Heart left ventricle (tissue), 13 donors: ENCODE results near the gene TDRD1.

Experiments
- POLR2A ChIP-seq, 2 donors: fragments of 450-650 bp; IDR thresholded peaks; one replicate each; pipeline ENCODE4 v1.6.1; 2017; ENCODE audit warnings: antibody characterized with exemption in 2 of 2, mild to moderate bottlenecking in 2 of 2, moderate library complexity in 2 of 2
- TF ChIP-seq, protein P1 (sequence below), 12 donors: fragments of 200-600 bp; sonication (generic) in 4 of 12; IDR thresholded peaks; one replicate each; pipeline versions ENCODE4 v1.5.0 to v1.8.0; 2018 to 2022; ENCODE audit warnings: antibody characterized with exemption in 12 of 12, mild to moderate bottlenecking in 5 of 12
- donor health status: ischemic (EF 13 %, LVEDD 7.1; RV severe dilation, severe dysfunction).
- donor health status: DM: no; HTN: yes; CAD: no.
- donor health status: DM: no; HTN: no; CAD: no.
- donor health status: ischemic (EF 25% LVEDD 6.9; RV normal size, moderate dysfunction).
- donor health status: ischemic (EF 25% LVEDD 5.7; RV mildly dilated, moderate dysfunction).
- donor health status: ischemic (EF 35%, LVEDD 5.7; RV mildly dilated, moderate dysfunction).
- donor health status: nonischemic (EF 11% LVEDD 7.7; RV severe dilation, severe dysfunction).
- donor health status: DM: yes; HTN: yes; CAD: no.
- donor health status: PGD.
- donor health status: ischemic (EF 29% LVEDD 5.4; RV normal size, mild dysfunction).
- donor health status: nonischemic (EF 23%, LVEDD 6.1; RV moderate dilation, normal function).

DNA sequence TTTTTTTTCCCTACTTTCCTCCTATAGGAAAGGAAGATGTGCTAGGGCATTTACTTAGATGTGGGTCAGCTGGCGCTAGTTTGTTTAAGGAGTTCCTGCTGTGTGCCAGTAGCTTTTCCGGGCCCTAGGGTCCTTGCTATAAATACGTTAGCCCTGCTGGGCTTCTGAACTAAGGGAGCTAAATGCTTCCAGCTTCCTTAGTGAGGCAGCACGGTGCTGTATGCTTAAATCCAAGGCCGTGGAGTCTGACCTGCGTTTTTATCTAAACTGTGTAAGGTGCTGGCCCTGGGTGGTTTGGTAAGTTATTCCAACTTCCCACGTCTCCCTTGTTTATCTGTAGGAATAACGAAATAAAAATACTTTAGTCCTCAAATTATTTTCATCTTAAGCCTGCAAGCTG is 594 bp downstream of the TDRD1 start:
- TF ChIP-seq, protein P1, sequence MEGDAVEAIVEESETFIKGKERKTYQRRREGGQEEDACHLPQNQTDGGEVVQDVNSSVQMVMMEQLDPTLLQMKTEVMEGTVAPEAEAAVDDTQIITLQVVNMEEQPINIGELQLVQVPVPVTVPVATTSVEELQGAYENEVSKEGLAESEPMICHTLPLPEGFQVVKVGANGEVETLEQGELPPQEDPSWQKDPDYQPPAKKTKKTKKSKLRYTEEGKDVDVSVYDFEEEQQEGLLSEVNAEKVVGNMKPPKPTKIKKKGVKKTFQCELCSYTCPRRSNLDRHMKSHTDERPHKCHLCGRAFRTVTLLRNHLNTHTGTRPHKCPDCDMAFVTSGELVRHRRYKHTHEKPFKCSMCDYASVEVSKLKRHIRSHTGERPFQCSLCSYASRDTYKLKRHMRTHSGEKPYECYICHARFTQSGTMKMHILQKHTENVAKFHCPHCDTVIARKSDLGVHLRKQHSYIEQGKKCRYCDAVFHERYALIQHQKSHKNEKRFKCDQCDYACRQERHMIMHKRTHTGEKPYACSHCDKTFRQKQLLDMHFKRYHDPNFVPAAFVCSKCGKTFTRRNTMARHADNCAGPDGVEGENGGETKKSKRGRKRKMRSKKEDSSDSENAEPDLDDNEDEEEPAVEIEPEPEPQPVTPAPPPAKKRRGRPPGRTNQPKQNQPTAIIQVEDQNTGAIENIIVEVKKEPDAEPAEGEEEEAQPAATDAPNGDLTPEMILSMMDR (IDR thresholded peaks at IDR 0.05): no peak
- TF ChIP-seq POLR2A (IDR thresholded peaks at IDR 0.05): no peak
